AG04450 (cell line): Measurements from ENCODE around the gene EEF1E1. TPM values are rescaled to one million over a fixed set of nuclear protein-coding genes. Genes with fewer than 3 reads are reported as not detected.
"Not testable (repeated sequence)": the region's sequence is repeated elsewhere in the genome, so short reads cannot be mapped to it uniquely, and the experiment has no call there.

Experiments used
- CTCF ChIA-PET: fragments of 300-600, 350-600 bp; formaldehyde crosslinking; extraction: SDS; loops from one replicate; lab custom pipeline; 2022; ENCODE audit warnings: antibody characterized with exemption, inconsistent platforms; lab: Charles Lee
- POLR2A ChIA-PET: fragments of 350-600 bp; formaldehyde crosslinking; extraction: SDS; loops from one replicate; lab custom pipeline; 2021; ENCODE audit warnings: antibody characterized with exemption, inconsistent platforms; lab: Yijun Ruan, JAX
- DNase-seq: peaks from one replicate; pipeline ENCODE4 v3.0.0-alpha.2; 2011; ENCODE audit warnings: low read depth, low spot score
- H3K27ac ChIP-seq: one replicate; pipeline ENCODE4 v1.5.1; 2012; ENCODE audit warnings: low read depth, low read length, control low read depth
- H3K27me3 ChIP-seq: one replicate; pipeline ENCODE4 v1.6.0; 2012; ENCODE audit warnings: low read length; ENCODE audit not compliant: control insufficient read depth, insufficient read depth
- H3K4me3 ChIP-seq: 2 replicates; pipeline ENCODE4 v1.5.1; 2011; ENCODE audit warnings: mild to moderate bottlenecking, low read depth, low read length, control low read depth
- H3K9me3 ChIP-seq: 2 replicates; pipeline ENCODE4 v1.5.1; 2012; ENCODE audit warnings: low read length; ENCODE audit not compliant: control insufficient read depth, insufficient read depth
- polyA plus RNA-seq: library from polyadenylated mRNA; depleted of rRNA; stranded (reverse); fragments of >200 nt; gene quantifications from 2 replicates; pipeline ENCODE4 v1.2.3, GENCODE V29; 2011
- TF ChIP-seq, protein P1 (sequence below): IDR thresholded peaks from 2 replicates; pipeline ENCODE4 v1.5.1; 2011; ENCODE audit warnings: low read depth, low read length, control low read depth, inconsistent platforms

Gene EEF1E1
- polyA plus RNA-seq, 1 experiment, result 65.1 TPM

DNA sequence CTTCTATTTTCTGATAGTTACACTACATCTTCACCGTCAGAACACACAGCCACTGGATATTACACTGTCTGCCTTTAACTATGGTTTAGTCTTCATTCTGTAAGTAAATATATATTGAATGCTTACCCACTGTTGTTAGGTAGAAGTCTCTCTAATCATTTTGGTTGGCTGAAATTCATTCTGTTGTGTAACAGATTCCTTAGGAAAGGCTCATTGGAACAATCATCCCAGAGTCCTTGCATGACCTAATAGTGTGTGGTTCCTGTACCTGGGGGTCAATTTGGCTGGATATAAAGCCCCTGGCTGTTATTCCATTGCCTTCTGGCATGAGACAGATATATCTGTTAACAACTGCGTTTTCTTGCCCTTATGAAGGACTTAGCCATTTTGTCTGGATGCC lies 48.1 kb downstream of the EEF1E1 start:
- ChIA-PET CTCF (no interaction called here), POLR2A (no interaction called here)
- Histone ChIP-seq H3K9me3 (no peaks in the 10 kb centered on the region), H3K4me3 (no peak overlapping the region), H3K27ac (no peak overlapping the region), H3K27me3 (no peaks in the 10 kb centered on the region)
- no peak for DNase-seq
- TF ChIP-seq, protein P1, sequence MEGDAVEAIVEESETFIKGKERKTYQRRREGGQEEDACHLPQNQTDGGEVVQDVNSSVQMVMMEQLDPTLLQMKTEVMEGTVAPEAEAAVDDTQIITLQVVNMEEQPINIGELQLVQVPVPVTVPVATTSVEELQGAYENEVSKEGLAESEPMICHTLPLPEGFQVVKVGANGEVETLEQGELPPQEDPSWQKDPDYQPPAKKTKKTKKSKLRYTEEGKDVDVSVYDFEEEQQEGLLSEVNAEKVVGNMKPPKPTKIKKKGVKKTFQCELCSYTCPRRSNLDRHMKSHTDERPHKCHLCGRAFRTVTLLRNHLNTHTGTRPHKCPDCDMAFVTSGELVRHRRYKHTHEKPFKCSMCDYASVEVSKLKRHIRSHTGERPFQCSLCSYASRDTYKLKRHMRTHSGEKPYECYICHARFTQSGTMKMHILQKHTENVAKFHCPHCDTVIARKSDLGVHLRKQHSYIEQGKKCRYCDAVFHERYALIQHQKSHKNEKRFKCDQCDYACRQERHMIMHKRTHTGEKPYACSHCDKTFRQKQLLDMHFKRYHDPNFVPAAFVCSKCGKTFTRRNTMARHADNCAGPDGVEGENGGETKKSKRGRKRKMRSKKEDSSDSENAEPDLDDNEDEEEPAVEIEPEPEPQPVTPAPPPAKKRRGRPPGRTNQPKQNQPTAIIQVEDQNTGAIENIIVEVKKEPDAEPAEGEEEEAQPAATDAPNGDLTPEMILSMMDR, result no peak

DNA sequence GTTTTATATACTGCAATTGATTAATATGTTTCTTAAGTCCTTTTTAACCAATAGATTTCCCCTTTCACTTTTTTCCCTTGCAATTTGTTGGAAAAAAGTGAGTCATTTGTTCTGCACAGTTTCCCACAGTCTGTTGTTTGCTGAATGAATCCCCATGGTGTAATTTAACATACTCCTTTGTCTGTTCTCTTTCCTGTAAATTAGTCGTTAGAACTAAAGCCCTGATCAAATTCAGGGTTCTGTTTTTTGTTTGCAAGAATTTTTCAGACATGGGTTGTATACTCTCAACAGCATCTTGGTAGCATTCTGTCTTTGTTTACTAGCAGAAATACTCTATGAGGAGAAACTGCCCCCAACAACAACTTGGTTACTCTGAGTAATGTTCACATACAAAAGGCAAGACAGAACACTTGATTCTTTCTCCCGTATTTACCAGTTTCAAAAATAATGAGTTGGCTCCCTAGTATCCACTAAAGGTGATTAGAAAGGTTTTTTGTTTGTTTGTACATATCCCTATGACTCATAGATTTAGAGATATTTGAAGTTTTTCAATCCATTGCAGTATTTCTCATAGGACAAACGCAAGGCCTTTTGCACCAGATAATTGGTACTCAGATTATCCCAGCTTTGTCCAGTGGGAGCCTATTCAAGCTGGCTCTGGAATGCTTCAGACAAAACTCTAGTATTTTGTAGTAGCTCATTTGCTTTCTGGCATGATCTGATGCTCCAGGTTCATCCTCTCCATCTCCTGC lies 54.6 kb downstream of the EEF1E1 start:
- H3K9me3 ChIP-seq, result no peaks in the 10 kb centered on the region
- no peak for DNase-seq
- H3K27me3 ChIP-seq, result no peaks in the 10 kb centered on the region
- no peak overlapping the region for H3K4me3 ChIP-seq
- TF ChIP-seq, protein P1, result no peak
- ChIA-PET POLR2A (interaction anchor here (0.7 kb wide), 1 partner anchor 16 kb away, joined by 8 read pairs; the partner anchor contains the start of gene BLOC1S5), CTCF (interaction anchor here (0.6 kb wide), 1 partner anchor 11 kb away, joined by 4 read pairs; no protein-coding TSS in a partner anchor)
- no peak overlapping the region for H3K27ac ChIP-seq

DNA sequence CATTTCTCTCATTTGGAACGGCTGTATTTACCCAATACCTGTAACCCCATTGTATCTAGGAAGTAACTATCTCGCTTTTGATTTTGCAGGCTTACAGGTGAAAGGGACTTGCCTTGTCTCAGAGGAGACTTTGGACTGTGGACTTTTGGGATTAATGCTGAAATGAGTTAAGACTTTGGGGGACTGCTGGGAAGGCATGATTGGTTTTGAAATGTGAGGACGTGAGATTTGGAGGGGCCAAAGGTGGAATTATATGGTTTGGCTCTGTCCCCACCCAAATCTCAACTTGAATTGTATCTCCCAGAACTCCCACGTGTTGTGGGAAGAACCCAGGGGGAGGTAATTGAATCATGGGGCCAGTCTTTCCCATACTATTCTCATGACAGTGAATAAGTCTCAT lies 56.6 kb downstream of the EEF1E1 start:
- H3K27me3 ChIP-seq, H3K4me3 ChIP-seq, CTCF ChIA-PET, H3K9me3 ChIP-seq, H3K27ac ChIP-seq, POLR2A ChIA-PET, DNase-seq: not testable (repeated sequence)

DNA sequence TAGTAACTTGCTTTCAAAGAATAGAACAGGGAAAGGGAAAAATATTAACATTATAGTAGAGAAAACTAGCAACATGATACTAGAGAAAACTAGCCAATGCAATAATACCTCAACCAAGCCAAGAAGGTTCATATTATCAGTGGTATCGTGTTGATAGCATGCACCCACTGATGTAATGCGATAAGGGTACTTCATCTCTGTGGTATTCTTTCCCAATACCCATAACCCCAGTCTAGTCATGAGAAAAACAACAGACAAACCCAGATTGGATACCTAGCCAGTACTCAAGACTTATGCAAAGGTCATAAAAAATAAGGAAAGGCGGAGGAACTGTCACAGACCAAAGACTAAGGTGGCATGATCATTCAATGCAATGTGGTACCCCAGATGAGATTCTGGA lies 59.1 kb downstream of the EEF1E1 start:
- no peak overlapping the region for H3K27ac ChIP-seq
- TF ChIP-seq, protein P1, result no peak
- ChIA-PET CTCF (no interaction called here), POLR2A (no interaction called here)
- no peak for DNase-seq
- H3K9me3 ChIP-seq, result no peaks in the 10 kb centered on the region; the same call in 1 of the 2 replicates
- no peaks in the 10 kb centered on the region for H3K27me3 ChIP-seq
- no peak overlapping the region for H3K4me3 ChIP-seq

DNA sequence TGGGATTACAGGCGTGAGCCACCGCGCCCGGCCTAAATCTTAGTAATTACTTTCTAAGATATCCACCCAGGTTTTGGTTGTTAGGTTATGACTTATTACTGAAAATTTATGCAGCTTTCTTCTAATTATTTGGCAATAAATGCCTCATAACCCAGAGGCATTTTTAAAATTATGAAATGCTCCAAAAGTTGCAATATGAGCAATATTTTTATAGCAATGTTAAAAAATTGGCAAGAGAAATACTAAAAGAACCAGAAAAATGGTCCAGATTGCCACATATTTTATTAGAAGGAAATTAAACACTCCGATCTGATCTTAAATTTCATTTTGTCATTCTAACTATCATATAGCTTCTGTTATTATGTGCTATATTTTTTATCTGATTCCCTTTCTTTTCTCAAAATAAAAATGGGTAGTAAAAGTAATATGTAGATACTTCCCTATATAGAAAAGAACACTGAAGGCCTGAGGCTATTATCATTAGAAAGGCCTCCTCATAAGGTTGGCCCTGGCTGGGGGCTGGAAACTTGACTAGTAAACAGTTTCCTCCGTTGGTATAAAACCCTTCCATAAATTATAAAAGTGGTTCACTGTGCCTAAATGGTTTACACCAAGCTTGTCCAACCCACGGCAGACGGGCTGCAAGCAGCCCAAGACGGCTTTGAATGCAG lies 60.3 kb downstream of the EEF1E1 start:
- ChIA-PET POLR2A (interaction anchor here (0.7 kb wide), 1 partner anchor 52 kb away, joined by 5 read pairs; no protein-coding TSS in a partner anchor), CTCF (interaction anchor here (0.8 to 1.4 kb wide), 2 partner anchors 36 to 319 kb away, joined by 3 to 4 read pairs; no protein-coding TSS in a partner anchor)
- TF ChIP-seq, protein P1, result no peak
- Histone ChIP-seq H3K27ac (no peak overlapping the region), H3K27me3 (no peaks in the 10 kb centered on the region), H3K9me3 (no peaks in the 10 kb centered on the region; the same call in 1 of the 2 replicates), H3K4me3 (no peak overlapping the region)
- no peak for DNase-seq

DNA sequence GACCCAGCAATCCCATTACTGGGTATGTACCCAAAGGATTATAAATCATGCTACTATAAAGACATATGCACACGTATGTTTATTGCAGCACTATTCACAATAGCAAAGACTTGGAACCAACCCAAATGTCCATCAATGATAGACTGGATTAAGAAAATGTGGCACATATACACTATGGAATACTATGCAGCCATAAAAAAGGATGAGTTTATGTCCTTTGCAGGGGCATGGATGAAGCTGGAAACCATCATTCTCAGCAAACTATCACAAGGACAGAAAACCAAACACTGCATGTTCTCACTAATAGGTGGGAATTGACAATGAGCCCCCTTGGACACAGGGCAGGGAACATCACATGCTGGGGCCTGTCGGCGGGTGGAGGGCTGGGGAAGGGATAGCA lies 68.2 kb downstream of the EEF1E1 start:
- H3K4me3 ChIP-seq, POLR2A ChIA-PET, H3K27me3 ChIP-seq, H3K9me3 ChIP-seq, H3K27ac ChIP-seq, DNase-seq, CTCF ChIA-PET: not testable (repeated sequence)
